ENCODE results near the gene MAGEC2.

The MAGEC2 gene, protein sequence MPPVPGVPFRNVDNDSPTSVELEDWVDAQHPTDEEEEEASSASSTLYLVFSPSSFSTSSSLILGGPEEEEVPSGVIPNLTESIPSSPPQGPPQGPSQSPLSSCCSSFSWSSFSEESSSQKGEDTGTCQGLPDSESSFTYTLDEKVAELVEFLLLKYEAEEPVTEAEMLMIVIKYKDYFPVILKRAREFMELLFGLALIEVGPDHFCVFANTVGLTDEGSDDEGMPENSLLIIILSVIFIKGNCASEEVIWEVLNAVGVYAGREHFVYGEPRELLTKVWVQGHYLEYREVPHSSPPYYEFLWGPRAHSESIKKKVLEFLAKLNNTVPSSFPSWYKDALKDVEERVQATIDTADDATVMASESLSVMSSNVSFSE

DNA sequence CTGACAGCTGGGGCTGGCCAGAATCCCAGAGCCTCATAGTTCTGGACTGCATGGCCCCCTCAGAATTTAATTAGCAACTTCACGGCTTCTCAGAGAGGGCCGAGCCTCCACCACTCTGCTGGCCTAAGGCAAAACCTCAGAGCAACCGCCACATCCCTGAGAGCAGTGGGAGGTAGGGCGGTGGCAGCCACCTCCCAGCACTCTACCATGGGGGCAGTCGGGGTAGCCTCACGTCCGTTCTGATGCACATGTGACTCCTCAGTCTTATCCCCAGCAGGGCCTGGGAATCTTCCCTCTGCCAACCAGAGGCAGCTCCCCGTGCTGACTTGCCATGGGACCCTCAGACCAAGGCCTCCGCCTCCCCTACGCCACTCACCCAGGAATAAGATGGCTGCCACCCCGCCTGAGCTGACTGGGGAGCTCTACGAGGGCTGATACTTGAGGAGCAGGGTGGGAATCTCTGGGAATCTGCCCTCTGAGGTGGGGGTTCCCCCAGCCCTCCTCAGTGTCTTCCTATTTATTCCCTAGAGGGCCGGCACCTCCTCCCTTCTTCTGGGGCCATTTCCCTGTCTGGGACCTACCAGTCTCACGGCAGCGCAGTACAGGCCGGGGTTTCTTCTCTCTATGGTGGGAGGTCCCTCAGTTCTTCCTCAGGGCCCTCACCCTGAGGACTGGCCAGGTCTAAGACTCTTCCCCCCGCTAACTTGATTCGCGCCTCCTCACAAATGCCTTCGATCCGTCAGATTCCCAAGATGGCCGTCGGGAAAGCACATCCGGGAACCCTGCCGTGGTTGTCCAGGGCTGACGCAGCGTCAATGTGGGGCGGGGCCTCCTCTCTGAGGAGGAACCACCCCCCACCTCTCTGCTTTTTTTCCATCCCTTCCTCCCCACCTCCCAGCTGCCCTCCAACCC lies at the start of gene MAGEC2:
Gene MAGEC2, minus strand, starts transcription at position 769 of the 912 bp plus-strand sequence. CDS start 1,303 bp downstream, outside the sequence.
- FAIRE-seq: no peak

DNA sequence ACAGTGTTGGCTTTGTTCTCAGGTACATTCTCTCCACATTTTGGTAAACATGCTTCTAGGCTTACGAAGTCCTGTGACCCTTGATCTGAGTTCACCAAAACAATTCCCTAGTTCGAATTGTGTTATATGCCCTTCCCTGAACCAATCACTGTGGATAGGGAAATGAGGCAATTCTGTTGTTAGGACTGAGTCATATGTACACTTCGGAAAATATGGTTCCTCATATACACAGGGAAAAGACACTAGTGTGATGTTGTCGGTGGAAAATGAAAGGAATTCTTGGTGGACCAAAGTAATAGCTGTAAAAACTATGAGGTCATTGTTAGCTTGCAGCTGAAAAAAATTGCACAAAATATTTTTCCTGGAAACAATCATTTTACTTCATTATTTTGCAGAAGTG lies 46.6 kb upstream of the MAGEC2 start:
- no peak for FAIRE-seq

DNA sequence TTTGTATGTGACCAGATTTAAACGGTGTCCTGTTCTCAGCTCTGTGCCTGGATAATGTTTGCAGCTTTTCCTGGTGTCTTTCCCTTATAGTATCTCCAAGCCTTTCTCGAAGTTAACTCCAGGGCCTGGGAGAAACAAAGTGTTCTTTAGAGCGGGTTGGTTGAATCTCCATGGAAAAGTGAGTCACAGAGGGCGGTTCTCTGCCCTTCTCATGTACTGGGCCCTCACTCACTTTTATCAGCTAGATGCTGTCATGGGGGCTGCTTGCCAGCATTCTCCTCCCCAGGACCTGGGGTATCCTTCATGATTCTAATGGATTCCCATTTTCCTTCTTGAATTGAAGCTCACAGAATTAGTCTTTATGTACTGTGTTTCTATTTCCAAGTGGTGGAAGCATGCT lies 46.1 kb upstream of the MAGEC2 start:
- FAIRE-seq: no peak

DNA sequence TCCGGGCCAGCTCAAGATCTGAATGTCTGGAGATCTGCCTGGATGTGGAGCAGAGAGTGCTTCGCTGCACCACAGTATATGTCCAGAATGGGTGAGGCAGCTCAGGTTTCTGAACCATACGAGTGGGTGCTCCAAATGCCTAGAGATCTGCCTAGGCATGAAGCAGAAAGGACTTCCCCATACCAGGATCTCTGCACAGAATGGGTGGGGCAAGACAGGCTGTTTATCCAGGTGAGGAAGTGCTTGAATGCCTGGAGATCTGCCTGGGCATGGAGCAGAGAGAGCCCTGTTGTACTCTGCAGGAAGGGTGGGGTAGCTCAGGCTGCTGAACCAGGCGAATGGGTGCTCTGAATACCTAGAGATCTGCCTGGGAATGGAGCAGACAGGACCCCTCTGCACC lies 45.4 kb upstream of the MAGEC2 start:
- no peak for FAIRE-seq

DNA sequence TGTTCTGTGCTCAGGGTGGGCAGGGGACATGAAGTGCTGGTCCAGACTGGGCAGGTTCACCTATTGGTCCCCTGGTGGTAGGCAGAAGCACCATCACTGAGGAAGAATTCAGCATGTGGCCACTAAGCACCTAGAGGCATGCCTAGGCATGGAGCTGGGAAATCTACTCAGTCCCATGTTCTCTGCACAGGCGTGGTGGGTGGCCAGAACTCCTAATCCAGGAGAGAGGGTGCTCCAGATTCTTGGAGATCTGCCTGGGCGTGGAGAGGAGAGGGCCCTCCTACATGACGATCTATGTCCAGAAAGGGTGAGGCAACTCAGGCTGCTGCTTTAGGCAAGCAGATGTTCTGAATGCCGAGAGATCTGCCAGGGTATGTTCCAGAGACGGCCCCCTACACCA lies 44.6 kb upstream of the MAGEC2 start:
- no peak for FAIRE-seq

DNA sequence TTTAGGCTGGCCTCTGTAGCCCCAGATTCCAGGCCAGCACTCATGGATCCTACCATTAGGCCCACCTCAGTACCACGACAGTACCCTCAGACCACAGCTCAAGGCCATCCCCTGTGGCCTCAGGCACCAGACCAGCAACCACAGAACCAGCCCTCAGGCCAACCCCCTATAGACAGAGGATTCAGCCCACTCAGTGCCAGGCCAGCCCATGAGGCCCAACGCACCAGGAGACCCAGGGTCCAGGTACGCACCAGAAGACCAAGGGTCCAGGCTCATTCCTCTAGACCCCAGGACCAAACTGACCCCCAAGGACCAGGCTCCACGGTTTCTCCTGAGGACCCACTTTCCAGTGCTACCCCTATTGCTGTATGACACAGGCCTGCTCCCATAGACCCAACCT lies 39.5 kb upstream of the MAGEC2 start:
- no peak for FAIRE-seq

DNA sequence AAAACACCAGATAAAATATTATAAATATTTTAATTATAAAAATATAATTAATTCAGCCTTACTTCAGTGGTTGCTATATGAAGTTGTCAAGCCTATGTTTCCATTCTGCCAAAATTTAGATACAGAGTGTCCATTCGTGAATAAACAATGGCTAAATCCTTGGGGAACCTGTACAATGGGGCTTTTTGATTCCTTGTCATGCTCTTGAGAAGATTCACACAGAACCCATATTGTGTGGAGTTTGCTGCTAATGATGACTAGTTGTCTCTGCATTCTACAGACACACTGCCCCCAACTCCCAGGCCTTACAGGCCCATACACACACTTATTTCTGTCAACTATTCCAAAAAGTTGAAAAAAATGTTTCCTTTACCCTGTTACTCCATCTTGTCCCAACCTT lies 33.4 kb upstream of the MAGEC2 start:
- no peak for FAIRE-seq

DNA sequence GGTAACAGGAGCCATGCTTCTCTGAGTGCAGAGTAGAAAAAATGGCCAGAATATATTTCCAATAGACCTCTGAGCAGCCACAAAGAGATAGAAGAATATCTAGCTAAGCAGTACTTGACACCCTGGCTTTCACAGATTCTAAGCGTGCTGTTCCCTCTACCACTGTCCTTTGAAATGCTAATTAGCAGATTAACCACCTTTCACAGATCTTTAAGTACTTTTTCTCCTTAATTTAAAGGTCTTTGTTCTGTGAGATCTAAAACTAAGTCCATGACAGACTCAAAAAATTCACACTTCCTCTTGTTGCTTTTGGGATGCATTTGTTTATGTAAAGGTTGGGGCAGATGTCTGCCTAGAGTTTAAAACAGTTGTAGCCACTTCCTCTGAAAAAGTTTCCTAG lies 28.3 kb upstream of the MAGEC2 start:
- no peak for FAIRE-seq

DNA sequence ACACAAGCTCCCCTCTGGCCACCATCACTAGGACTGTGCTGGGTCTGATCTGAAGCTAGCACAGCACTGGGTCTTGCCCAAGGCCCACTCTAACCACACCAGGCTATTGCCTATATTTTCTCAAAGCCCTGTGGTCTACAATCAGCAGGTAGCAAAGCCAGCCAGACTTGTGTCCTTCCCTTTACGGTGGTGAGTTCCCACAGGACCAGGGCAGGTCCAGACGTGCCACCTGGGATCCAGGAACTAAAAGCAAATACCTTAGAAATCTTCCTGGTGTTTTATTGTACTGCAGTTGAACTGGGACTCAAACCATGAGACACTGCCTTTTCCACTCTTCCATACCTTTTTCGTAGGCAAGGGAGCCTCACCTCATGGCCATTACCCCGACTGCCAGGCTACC lies 9.0 kb upstream of the MAGEC2 start:
- FAIRE-seq: no peak

DNA sequence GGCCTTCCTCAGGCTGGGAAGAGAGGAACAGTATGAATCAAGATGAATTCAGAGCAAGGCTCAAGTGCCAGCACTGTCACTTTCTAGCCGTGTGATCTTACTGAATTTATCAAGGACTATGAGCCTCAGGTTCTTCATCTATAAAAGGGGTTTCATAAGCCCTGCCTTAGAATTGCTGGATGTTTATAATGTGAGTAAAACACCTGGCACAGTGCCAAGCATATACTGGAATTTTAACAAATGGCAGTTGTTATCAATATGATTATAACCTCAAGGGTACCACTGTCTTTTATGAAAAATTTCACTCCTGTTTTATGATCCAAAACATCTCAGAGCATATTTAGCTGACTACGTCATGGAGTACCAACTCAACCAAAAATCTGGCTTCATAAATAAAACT lies 4.0 kb downstream of the MAGEC2 start:
- FAIRE-seq: no peak

DNA sequence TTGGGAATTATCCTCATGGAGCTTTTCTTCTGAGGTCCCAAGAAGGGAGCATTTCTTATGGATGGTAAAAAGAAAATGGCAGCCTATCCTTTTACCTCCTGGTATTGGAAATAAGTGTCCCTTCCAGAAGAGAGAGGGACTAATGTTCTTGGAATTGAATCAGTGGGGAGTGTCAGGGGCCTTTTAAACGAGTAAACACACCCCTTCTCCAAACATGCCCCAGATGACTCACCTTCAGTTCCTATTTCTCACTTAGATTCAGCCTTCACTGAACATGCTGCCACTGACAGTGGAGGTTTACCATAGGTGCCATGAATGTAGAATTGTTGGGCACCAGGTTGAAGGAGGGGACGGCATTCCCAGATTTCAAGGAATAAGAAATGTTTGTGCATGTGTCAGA lies 19.0 kb downstream of the MAGEC2 start:
- FAIRE-seq: no peak

DNA sequence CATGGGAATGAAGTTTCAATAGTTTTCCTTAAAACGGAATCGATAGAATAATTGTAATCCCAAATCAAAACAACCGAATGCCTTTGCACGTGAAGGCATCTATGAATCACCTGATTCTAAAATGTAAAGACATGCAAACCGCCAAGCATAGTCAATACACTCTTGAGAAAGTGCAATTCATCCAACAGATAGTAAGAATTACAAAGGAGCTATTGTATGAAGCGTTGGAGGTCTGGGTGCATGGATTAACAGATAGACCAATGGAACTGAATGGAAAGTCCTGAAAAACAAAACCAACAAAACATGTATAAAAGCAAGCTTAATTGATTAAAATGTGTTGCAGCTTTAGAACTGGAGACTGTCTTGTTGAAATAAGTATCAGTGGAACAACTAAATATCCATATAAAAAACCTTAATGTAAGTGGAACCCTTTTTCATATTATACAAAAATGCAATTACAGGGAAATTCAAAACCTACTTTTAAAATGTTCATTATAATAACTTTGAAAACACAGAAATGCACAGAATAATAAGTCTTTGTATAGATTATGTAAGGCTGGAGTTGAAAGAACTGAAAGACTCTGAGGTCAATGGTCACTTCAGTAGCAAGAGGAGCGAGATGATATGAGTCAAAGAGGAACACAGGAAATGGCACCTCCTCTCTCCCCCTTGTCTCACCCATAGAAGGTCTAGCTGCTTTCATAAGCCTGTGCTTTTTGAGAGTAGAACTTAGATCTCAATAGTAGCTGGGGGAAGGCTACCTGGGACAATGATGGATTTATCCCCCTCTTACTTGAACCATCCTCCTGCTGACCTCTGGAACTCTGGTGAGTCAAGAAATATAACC lies 20.1 kb downstream of the MAGEC2 start:
- peak; percentile 74 for FAIRE-seq

DNA sequence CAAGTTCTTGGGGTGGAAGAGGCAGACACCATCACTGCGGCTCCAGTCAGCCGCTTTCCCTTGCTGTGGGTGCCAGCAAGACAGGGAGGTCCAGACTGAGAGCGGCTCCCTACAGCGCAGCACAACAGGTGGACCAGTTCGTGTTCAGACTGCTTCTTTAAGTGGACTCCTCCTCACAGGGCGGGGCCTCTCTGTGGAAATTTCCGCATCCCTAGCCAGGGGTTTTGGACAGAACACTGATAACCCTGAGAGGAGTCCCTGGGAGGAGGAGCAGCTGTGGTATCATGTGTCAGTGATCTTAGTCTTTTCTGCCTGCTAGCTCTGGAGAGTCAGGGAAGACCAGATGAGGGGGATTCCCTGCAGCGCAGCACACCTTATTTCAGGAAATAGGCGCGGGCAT lies 48.5 kb downstream of the MAGEC2 start:
- no peak for FAIRE-seq
